ENCODE results near the gene GJD3. TPM values are rescaled to one million over a fixed set of nuclear protein-coding genes. Genes with fewer than 3 reads are reported as not detected.

The GJD3 gene
- total and polyA plus RNA-seq, 4 donors: 0.36 to 0.61 (median 0.40) TPM; not detected in 1

- Histone ChIP-seq H3K36me3 (ENCODE audit: control insufficient read depth, insufficient read depth, low read length) (peaks cover under 1% of the 10 kb centered on the region), H3K27me3 (ENCODE audit: control insufficient read depth, insufficient read depth, low read length) (peaks cover 34% of the 10 kb centered on the region), H3K27ac (ENCODE audit: low read depth, low read length) (no peak overlapping the region), H3K4me1 (ENCODE audit: control insufficient read depth, insufficient read depth, low read length) (peaks cover 32% of the 10 kb centered on the region), H3K9me3 (ENCODE audit: control insufficient read depth, insufficient read depth, low read length) (no peaks in the 10 kb centered on the region), H3K4me3 (ENCODE audit: low read depth, low read length) (peak overlapping the region; percentile 18)
- WGBS (ENCODE audit: insufficient coverage): under 1% methylated on average over 58 of the region's 58 CpGs
- peak in 2 of 6 donors; percentile 76 to 86 for DNase-seq (ENCODE audit: low read depth in 4 of 6, low spot score in 6 of 6)
Measured at GRCh38 chr17:40362696-40363110, 1.8 kb downstream of the GJD3 start.

GRCh38 chr17:40361925-40362695 lies 2.4 kb downstream of the GJD3 start:
- Histone ChIP-seq H3K4me1 (ENCODE audit: control insufficient read depth, insufficient read depth, low read length) (peaks cover 38% of the 10 kb centered on the region), H3K27me3 (ENCODE audit: control insufficient read depth, insufficient read depth, low read length) (peaks cover 34% of the 10 kb centered on the region), H3K9me3 (ENCODE audit: control insufficient read depth, insufficient read depth, low read length) (no peaks in the 10 kb centered on the region), H3K4me3 (ENCODE audit: low read depth, low read length) (peak overlapping the region; percentile 18), H3K27ac (ENCODE audit: low read depth, low read length) (no peak overlapping the region), H3K36me3 (ENCODE audit: control insufficient read depth, insufficient read depth, low read length) (peaks cover 3% of the 10 kb centered on the region)
- no peak for DNase-seq (ENCODE audit: low read depth in 4 of 6, low spot score in 6 of 6)
- WGBS (ENCODE audit: insufficient coverage): 62% methylated on average over 20 of the region's 24 CpGs

- Histone ChIP-seq H3K27ac (ENCODE audit: low read depth, low read length) (no peak overlapping the region), H3K36me3 (ENCODE audit: control insufficient read depth, insufficient read depth, low read length) (peaks cover 11% of the 10 kb centered on the region), H3K4me3 (ENCODE audit: low read depth, low read length) (no peak overlapping the region), H3K27me3 (ENCODE audit: control insufficient read depth, insufficient read depth, low read length) (peaks cover 34% of the 10 kb centered on the region), H3K9me3 (ENCODE audit: control insufficient read depth, insufficient read depth, low read length) (no peaks in the 10 kb centered on the region), H3K4me1 (ENCODE audit: control insufficient read depth, insufficient read depth, low read length) (peaks cover 46% of the 10 kb centered on the region)
- DNase-seq (ENCODE audit: low read depth in 4 of 6, low spot score in 6 of 6): no peak
- 42% methylated on average over 22 of the region's 32 CpGs for WGBS (ENCODE audit: insufficient coverage)
Measured at GRCh38 chr17:40361063-40361924, 3.2 kb downstream of the GJD3 start.

GRCh38 chr17:40360091-40360490 lies 4.4 kb downstream of the GJD3 start:
- Histone ChIP-seq H3K4me3 (ENCODE audit: low read depth, low read length) (no peak overlapping the region), H3K4me1 (ENCODE audit: control insufficient read depth, insufficient read depth, low read length) (peaks cover 58% of the 10 kb centered on the region), H3K36me3 (ENCODE audit: control insufficient read depth, insufficient read depth, low read length) (peaks cover 23% of the 10 kb centered on the region), H3K9me3 (ENCODE audit: control insufficient read depth, insufficient read depth, low read length) (no peaks in the 10 kb centered on the region), H3K27ac (ENCODE audit: low read depth, low read length) (no peak overlapping the region), H3K27me3 (ENCODE audit: control insufficient read depth, insufficient read depth, low read length) (peaks cover 34% of the 10 kb centered on the region)
- WGBS (ENCODE audit: insufficient coverage): 84% methylated on average over 4 of the region's 8 CpGs
- no peak for DNase-seq (ENCODE audit: low read depth in 4 of 6, low spot score in 6 of 6)

- Histone ChIP-seq H3K27me3 (ENCODE audit: control insufficient read depth, insufficient read depth, low read length) (peaks cover 22% of the 10 kb centered on the region), H3K9me3 (ENCODE audit: control insufficient read depth, insufficient read depth, low read length) (no peaks in the 10 kb centered on the region), H3K36me3 (ENCODE audit: control insufficient read depth, insufficient read depth, low read length) (peaks cover 39% of the 10 kb centered on the region), H3K4me1 (ENCODE audit: control insufficient read depth, insufficient read depth, low read length) (peaks cover 56% of the 10 kb centered on the region), H3K27ac (ENCODE audit: low read depth, low read length) (no peak overlapping the region), H3K4me3 (ENCODE audit: low read depth, low read length) (peak overlapping the region; percentile 26)
- DNase-seq (ENCODE audit: low read depth in 4 of 6, low spot score in 6 of 6): peak in 4 of 6 donors; percentile 84 to 97 (median 92)
- WGBS (ENCODE audit: insufficient coverage): 16% methylated on average over 6 of the region's 17 CpGs
Measured at GRCh38 chr17:40358323-40359038, 6.1 kb downstream of the GJD3 start.

GRCh38 chr17:40356990-40357881 lies 7.3 kb downstream of the GJD3 start:
- H3K36me3 ChIP-seq (ENCODE audit: control insufficient read depth, insufficient read depth, low read length): peaks cover 51% of the 10 kb centered on the region
- H3K4me1 ChIP-seq (ENCODE audit: control insufficient read depth, insufficient read depth, low read length): peaks cover 59% of the 10 kb centered on the region
- H3K27ac ChIP-seq (ENCODE audit: low read depth, low read length): peak overlapping the region; percentile 40
- H3K9me3 ChIP-seq (ENCODE audit: control insufficient read depth, insufficient read depth, low read length): no peaks in the 10 kb centered on the region
- WGBS (ENCODE audit: insufficient coverage): 46% methylated on average over 5 of the region's 19 CpGs
- H3K4me3 ChIP-seq (ENCODE audit: low read depth, low read length): no peak overlapping the region
- H3K27me3 ChIP-seq (ENCODE audit: control insufficient read depth, insufficient read depth, low read length): peaks cover 16% of the 10 kb centered on the region
- no peak for DNase-seq (ENCODE audit: low read depth in 4 of 6, low spot score in 6 of 6)

GRCh38 chr17:40355804-40356758 lies 8.5 kb downstream of the GJD3 start:
- DNase-seq (ENCODE audit: low read depth in 4 of 6, low spot score in 6 of 6): no peak
- WGBS (ENCODE audit: insufficient coverage): 65% methylated on average over 23 of the region's 33 CpGs
- H3K9me3 ChIP-seq (ENCODE audit: control insufficient read depth, insufficient read depth, low read length): no peaks in the 10 kb centered on the region
- H3K4me1 ChIP-seq (ENCODE audit: control insufficient read depth, insufficient read depth, low read length): peaks cover 66% of the 10 kb centered on the region
- no peak overlapping the region for H3K4me3 ChIP-seq (ENCODE audit: low read depth, low read length)
- no peak overlapping the region for H3K27ac ChIP-seq (ENCODE audit: low read depth, low read length)
- H3K27me3 ChIP-seq (ENCODE audit: control insufficient read depth, insufficient read depth, low read length): peaks cover 5% of the 10 kb centered on the region
- peaks cover 63% of the 10 kb centered on the region for H3K36me3 ChIP-seq (ENCODE audit: control insufficient read depth, insufficient read depth, low read length)

GRCh38 chr17:40355123-40355803 lies 9.3 kb downstream of the GJD3 start:
- DNase-seq (ENCODE audit: low read depth in 4 of 6, low spot score in 6 of 6): peak in 2 of 6 donors; percentile 67 to 75
- Histone ChIP-seq H3K27ac (ENCODE audit: low read depth, low read length) (peak overlapping the region; percentile 64), H3K4me3 (ENCODE audit: low read depth, low read length) (no peak overlapping the region), H3K4me1 (ENCODE audit: control insufficient read depth, insufficient read depth, low read length) (peaks cover 74% of the 10 kb centered on the region), H3K9me3 (ENCODE audit: control insufficient read depth, insufficient read depth, low read length) (no peaks in the 10 kb centered on the region), H3K27me3 (ENCODE audit: control insufficient read depth, insufficient read depth, low read length) (no peaks in the 10 kb centered on the region), H3K36me3 (ENCODE audit: control insufficient read depth, insufficient read depth, low read length) (peaks cover 63% of the 10 kb centered on the region)
- 48% methylated on average over 29 of the region's 29 CpGs for WGBS (ENCODE audit: insufficient coverage)
